NCI-H146 treated with DMSO at 0.1 percent for 48 hours (cell line): ENCODE data around the gene CDA.

Experiments used
- DNase-seq: peaks from one replicate; lab custom pipeline; 2025; ENCODE audit not compliant: unreplicated experiment; lab: John Stamatoyannopoulos, UW

The CDA gene

GRCh38 chr1:20648438-20648837, 59.5 kb downstream of the CDA start:
- no peak for DNase-seq

GRCh38 chr1:20648946-20649345, 60.0 kb downstream of the CDA start:
- no peak for DNase-seq

- no peak for DNase-seq
Observed at GRCh38 chr1:20652300-20652699, 63.4 kb downstream of the CDA start.

GRCh38 chr1:20654104-20654690, 65.3 kb downstream of the CDA start:
- no peak for DNase-seq

- DNase-seq: no peak
Observed at GRCh38 chr1:20657024-20657423, 68.1 kb downstream of the CDA start.

- no peak for DNase-seq
Observed at GRCh38 chr1:20658166-20658915, 69.4 kb downstream of the CDA start.

- DNase-seq: no peak
Observed at GRCh38 chr1:20660363-20660762, 71.5 kb downstream of the CDA start.

GRCh38 chr1:20660847-20661206, 71.9 kb downstream of the CDA start:
- DNase-seq: no peak

GRCh38 chr1:20661207-20662109, 72.6 kb downstream of the CDA start, which contains the start of gene DDOST:
DDOST (minus strand) TSS chr1:20661369; CDS start chr1:20661350, 19 bp downstream.
- DNase-seq: peak; percentile 89

- no peak for DNase-seq
Observed at GRCh38 chr1:20662110-20662475, 73.2 kb downstream of the CDA start.

- no peak for DNase-seq
Observed at GRCh38 chr1:20663365-20663764, 74.5 kb downstream of the CDA start.

GRCh38 chr1:20663969-20664715, 75.2 kb downstream of the CDA start:
- DNase-seq: no peak

GRCh38 chr1:20665726-20666125, 76.8 kb downstream of the CDA start:
- DNase-seq: no peak

- DNase-seq: no peak
Observed at GRCh38 chr1:20666146-20666545, 77.2 kb downstream of the CDA start.

GRCh38 chr1:20666804-20667203, 77.9 kb downstream of the CDA start:
- no peak for DNase-seq
